ENCODE data around the gene PALD1. TPM values are rescaled to one million over a fixed set of nuclear protein-coding genes. Genes with fewer than 3 reads are reported as not detected.

PALD1 gene
- total RNA-seq, 1 donor from 2014 or later: 276 TPM

DNA sequence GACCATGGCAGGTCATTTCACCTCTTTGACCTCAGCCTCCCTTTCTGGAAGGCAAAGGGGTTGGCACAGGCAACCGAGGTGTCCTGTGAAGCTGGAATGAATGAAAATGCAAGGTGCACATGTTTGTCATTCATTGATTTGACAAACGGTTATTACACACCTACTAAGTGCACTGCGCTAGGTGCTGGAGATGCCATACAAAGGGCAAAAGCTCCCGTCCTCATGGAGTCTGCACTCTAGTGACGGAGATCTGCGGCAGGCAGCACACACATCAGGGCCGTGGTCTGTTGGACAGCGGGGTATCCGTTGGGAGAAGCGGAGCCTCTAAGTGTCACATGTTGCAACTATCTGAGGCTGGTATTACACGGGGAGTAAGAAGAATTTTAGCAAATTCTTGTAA, 79.7 kb downstream of the PALD1 start:
- no peak for DNase-seq

DNA sequence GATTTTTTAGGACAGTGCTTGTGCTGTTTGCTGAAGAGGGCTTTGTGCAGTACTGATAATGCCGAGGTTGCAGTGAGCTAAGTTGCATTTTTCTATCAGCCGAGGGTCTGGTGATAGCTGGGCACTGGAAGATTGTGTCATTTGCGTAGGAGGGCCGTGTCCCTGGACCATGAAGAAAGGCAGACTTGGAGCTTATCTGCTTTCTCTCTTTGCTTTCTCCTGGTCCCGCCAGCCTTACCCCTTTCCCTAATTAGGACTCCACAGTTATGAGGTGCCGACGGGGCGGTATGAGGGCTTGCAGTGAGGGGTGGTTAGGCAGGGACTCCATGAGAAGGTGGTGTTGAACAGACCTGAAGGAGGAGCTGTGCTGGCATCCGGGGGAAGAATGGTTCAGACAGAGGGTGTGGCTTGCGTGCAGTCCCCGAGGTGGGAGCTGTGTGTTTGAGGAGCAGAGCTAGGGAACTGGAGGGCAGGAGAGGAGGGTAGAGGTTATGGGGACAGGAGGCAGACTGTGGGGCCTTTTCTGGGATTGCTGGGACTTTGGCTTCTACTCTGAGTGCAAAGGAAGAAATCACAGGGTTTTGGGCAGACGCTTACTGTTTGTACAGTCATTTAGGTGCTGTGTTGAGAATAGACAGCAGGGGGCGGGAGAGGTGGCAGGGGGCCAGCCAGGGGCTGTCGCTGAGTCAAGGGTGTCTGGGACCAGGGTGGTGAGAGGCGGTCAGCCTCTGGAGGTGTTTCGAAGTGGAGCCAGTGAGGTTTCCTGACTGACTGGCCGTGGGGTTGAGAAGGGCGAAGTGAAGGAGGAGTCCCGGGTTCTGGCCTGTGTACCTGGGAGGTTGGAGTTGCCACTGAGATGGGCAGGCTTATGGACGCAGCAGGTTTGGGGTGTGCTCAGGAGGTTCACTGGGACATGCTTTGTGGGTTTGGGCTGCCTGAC, 80.6 kb downstream of the PALD1 start:
- DNase-seq: peak; percentile 41

DNA sequence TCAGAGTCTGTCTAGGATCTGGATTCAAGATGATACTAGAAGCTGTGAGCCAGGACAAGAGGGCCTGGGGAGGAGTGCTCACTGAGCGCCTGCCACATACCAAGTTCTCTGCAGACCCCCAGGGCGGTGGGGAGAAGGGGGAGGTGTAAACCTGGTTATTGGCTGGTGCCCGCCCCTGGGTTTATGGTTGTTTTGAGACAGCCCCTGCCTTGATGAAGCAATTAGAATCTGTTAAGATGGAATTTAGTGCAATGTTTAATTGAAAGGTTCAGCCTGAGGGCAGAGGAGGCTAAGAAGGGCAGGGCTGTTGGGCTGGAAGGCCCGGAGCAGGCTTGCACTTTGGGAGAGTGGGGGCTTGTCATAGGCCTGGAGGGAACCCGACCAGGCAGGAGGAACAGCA, 81.3 kb downstream of the PALD1 start:
- no peak for DNase-seq

DNA sequence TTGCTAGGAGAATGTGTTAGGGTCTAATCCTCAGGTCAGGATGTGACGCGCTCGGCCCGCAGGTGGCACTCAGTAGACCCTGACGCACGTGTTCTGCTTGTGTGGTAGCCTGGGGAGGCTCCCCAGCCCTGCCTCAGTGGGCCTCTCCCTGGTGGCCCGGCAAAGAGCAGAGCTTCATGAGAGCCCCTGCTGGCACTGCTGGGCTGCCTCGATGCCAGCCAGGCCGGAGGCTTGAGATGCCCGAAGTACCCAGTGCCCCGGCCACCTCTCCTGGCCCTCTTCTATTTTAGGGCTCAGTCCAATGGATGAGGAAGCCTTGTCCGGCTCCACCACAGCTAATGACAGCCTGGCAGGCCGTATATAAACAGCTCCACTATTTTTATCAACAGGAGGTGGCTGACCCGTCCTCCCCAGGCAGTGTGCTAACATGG, 82.0 kb downstream of the PALD1 start:
- no peak for DNase-seq

DNA sequence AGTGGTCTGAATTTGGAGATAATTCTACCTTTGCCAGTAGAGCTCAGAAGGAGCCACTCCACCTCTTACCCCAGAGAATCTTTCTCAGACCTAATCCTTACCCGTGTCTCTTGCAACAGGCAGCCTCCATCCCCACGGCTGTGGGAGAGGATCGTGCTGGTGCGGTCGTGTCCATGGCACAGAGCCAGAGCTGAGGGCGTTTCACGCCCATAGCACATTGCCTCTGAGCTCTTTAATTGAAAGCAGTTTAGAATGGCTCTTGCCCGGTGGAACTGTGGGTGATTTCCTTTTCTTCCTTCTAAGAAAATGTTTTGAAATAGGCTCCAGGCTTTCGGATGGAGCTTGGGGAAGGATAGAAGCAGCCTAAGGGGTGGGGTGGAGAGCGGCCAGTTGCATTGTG, 82.5 kb downstream of the PALD1 start:
- no peak for DNase-seq

DNA sequence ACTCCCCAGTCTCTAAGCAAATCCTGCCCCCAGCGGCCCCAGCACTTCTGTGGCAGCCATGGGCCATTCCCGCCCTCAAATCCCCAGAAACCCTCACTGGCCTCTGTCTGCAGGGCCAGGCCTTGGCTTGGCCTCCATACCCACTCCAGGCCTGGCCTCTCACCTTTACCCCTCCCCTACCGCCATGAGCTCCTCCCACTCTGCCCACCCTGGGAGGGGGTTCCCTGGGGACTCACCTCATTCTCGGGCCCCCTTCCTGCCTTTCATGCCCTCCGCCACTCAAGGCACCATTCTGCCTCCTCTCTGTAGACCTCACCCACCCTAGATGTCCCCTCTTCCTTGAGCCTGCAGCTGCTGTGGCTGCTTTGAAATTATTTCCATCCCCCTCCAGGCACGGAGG, 83.0 kb downstream of the PALD1 start:
- DNase-seq: no peak

DNA sequence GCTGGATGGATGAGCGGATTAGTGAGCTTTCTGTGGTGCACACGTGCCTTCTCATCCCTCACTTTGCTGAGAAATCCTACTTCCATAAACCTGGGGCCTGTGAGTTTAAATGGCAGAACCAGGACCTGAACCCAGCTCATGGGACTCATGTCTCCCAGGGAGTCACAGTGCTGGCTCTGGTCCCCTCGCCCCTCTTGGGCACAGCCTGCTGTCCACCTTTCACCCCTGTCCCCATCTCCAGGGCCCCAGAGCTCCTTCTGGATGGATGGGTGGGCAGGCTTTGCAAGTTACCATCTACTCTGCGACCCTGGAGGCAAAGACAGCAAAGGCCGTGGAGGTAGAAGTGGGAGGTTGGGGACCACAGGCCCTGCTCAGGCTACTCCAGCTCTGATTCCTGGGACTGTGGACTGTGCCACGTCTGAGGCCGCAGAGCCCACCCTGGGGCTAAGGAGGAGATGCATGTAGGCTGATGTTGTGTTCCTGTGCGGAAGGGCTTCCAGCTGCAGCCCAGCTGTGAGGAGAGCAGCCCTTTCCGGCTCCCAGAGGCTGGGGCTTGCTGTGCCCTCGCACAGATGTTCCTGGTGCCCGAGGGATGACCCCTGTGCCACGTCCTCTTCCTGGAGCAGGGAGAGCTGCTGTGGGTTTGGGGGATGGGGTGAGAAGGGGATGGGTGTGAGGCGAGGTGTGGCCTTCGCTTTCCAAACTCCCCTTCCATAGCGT, 83.6 kb downstream of the PALD1 start:
- DNase-seq: no peak

DNA sequence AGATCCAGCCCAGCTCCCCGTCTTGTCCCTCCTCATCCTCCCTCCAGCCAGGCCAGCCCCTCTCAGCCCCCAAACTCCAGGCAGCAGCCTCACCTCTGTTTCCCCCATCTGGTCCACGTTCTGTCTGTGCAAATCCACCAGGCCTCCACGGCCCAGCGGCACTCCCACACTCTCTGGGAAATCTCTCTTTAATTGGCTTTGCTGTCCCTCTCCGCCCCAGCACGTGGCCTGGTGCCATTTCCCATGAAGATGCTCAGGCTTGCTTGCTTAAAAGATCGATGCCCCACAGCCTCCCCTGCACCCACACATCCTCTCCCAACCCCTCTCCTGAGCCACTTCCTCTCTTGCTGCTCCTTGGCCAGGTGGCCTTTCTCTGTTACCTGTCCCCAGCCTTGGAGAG, 84.7 kb downstream of the PALD1 start:
- no peak for DNase-seq

DNA sequence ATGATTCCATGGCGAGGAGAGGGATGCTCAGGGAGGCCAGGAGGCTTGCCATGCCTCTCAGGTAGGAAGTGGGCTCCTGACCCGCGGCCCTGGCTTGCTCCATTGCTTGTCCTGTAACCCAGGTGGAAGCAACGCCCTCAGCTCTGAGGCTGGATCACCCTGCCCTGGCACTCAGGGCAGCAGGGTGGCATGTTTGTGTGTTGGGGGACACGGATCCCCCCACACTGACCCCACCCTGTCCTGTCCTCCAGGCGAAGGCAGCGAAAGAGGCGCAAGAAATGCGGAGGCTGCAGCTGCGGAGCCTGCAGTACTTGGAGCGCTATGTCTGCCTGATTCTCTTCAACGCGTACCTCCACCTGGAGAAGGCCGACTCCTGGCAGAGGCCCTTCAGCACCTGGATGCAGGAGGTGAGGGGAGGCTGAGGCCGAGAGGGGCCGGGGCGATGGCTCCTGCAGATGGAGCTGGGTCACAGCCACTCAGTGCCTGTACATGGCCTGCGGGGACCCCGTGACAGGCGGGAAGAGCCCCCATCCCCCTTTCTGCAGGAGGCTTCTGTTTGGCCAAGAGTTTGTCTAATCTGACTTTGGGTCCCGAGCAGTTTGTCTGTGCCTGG, 85.7 kb downstream of the PALD1 start:
- no peak for DNase-seq

DNA sequence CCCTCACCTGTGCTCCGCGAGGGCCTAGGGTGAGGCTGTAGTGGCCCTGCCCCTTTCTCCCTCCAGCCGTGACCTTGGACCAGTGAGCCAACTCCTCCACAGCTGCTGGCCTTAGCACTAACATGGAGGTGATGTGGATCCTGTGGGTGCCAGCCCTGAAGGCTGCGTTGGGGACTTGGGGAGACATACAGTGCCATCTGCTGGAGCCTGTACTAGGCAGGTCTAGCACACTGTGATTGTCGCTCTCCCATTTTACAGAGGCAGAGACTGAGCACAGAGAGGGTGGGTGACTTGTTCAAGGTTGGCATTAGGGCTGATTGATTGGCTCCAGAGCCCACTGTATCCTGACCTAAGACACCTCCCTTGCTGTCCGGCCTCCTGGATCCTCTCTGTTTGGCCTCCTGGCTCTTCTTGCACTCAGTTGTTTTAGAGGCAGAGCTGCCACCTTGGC, 86.4 kb downstream of the PALD1 start:
- DNase-seq: no peak

DNA sequence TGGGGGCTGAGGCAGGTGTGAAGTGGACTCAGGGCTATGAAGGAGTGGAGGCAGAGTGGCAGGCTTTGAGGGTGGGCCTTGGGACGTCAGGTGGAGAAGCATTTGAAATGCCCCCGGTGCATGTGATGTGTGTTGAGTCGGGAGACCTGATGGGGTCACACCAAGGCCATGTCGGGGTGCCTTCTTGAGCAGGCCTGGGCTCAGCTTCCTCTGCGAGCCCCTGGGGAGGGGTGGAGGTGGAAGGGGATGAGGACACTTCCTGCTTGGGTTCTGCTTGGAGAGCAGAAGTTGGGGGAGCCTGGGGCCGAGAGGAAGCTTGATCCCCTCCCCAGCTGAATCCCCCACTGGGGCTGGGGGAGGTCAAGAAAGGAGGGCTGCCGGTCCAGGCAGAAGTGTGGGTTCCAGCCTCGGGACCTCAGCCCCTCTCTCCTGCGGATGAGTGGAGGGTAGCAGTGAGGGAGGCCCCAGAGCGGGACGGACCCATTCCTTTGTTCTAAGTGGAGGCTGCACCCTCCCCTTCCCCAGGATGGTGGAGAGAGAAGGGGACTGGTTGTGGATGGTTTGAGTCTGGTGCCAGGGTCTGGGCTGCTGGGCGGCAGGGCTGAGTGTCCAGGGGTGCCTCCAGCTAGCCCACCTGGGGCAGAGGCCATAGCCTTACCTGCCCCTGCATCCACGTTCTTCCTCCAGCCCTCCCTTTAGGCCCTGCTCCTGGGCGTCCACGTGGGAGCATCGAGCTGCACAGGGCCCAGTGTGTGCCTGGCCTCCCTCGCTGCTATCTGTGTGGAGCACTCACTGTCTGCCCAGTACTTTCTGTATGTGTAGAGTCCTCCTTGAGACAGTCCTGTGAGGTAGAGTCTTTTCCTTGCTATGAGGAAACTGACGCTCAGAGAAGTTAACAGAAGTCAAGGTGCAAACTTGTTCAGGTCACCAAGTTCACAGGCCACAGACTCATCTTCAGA, 87.3 kb downstream of the PALD1 start:
- no peak for DNase-seq

DNA sequence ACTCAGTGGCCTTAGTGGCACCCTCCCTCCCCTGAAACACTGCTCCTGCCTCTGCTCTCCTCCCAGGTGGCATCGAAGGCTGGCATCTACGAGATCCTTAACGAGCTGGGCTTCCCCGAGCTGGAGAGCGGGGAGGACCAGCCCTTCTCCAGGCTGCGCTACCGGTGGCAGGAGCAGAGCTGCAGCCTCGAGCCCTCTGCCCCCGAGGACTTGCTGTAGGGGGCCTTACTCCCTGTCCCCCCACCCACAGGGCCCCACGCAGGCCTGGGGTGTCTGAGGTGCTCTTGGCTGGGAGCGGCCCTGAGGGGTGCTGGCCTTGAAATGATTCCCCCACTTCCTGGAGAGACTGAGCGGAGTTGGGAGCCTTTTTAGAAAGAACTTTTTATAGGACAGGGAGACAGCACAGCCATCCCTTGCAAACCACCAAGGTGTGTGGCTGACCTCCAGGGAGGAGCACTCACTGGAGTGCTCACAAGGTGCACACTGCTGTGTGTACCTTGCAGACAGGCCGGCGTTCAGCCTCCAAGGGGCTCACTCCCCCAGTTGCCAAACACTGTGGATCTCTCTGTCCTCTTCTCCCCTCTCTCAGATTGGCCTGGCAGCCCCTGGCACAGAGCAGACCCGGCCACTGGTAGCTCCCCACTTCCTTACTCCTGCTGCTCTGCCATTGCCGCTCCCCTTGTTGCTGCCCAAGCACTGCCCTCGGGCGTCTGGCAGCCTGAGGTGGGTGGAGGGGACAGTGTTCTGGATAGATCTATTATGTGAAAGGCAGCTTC, 88.1 kb downstream of the PALD1 start:
- no peak for DNase-seq

DNA sequence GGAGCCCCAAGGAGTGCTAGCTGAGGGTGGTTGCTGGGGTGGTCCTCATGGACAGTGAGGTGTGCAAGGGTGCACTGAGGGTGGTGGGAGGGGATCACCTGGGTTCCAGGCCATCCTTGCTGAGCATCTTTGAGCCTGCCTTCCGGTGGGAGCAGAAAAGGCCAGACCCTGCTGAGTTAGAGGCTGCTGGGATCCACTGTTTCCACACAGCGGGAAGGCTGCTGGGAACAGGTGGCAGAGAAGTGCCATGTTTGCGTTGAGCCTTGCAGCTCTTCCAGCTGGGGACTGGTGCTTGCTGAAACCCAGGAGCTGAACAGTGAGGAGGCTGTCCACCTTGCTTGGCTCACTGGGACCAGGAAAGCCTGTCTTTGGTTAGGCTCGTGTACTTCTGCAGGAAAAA, 89.0 kb downstream of the PALD1 start:
- DNase-seq: no peak

DNA sequence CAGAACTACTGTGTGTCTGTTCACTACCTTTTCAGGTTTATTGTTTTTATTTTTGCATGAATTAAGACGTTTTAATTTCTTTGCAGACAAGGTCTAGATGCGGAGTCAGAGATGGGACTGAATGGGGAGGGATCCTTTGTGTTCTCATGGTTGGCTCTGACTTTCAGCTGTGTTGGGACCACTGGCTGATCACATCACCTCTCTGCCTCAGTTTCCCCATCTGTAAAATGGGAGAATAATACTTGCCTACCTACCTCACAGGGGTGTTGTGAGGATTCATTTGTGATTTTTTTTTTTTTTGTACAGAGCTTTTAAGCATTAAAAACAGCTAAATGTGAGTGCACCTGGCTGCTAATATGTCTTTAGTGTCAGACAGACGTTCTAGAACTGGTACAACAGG, 89.5 kb downstream of the PALD1 start:
- no peak for DNase-seq

DNA sequence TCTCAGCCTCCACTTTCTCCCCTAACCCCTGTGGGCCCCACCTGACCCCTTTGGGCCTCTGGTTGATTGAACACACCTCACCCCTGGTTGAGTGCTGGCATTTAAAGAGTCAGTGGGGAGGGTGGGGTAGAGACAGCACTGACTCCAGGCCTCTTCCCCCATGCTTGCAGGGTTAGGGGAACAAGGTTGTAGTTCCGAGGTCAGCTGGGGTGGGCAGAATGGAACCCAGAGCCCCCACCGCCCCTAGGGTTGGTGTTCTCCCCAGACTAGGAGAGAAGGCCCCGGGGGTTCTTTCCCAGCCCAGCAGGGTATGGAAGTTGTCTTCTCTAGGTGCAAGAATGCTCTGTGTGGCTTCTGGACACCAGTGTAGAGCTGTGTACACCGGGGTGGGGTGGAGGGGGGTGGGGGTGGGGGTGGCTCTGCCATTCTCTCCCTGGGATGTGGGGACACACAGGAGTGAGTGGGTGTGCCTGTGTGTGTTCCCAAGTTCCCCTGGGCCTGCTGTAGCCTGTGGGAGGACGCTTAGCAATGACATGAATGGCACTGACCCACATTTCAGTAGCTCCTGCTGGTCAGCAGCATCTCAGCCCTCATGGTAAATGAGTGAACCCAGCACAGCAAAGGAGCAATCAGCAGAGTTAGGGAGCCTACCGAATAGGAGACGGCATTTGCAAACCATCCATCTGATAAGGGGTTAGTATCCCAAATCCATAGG, 90.4 kb downstream of the PALD1 start:
- no peak for DNase-seq

DNA sequence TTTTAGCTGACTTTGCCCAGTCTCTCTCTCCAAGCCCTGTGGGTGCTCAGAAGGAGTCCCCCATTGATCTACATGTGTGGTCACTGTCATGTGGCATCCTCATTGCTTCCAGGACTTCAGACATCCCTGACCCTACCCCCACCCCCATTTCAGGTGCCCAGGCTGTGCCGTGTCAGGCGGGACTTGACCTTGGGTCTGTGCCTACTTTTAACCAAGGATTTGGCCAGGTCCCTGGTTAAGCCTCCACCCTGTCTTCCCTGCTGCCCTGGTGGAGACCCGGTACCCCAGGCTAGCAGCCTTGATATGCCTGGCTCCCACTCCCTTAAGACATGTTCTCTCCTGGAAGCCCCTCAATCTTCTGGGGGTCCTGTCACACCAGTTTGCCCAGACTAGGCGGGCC, 92.7 kb downstream of the PALD1 start:
- no peak for DNase-seq

DNA sequence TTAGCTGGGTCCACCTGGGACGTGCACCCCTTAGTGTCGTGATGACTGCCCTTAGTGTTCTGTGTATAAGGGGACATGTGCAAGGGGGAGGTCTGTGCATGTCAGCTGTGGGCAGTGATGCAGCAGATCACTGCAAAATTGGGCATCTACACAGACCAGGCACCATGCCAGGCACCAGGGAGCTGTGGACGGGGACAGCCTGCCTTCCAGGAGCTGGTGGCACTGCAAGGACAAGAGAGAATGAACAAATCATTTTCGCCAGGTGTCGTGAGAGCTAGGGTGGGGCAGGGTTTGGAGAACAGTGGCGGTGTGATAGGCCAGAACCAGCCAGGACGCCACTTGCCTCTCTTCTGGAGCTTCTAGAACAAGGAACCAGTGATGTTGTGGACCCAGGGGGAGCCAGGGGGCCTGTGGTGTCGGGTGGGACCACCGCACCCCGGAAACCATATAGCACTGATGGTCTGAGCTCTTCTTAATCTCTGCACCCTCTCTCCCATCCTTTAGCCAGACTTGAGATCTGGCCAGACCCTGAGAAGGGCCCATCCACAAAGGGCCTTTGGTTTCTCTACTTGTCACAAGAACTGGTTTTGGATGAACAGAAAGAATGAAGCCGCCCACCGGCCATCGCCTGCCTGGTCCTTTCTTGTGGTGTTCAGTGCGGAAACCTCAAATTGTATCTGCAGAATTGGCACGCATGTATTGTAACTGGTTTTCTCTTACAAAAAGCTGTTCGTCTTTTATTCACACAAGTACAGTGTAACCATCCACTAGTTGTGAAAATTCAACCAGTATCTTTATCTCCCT, 93.3 kb downstream of the PALD1 start:
- no peak for DNase-seq

DNA sequence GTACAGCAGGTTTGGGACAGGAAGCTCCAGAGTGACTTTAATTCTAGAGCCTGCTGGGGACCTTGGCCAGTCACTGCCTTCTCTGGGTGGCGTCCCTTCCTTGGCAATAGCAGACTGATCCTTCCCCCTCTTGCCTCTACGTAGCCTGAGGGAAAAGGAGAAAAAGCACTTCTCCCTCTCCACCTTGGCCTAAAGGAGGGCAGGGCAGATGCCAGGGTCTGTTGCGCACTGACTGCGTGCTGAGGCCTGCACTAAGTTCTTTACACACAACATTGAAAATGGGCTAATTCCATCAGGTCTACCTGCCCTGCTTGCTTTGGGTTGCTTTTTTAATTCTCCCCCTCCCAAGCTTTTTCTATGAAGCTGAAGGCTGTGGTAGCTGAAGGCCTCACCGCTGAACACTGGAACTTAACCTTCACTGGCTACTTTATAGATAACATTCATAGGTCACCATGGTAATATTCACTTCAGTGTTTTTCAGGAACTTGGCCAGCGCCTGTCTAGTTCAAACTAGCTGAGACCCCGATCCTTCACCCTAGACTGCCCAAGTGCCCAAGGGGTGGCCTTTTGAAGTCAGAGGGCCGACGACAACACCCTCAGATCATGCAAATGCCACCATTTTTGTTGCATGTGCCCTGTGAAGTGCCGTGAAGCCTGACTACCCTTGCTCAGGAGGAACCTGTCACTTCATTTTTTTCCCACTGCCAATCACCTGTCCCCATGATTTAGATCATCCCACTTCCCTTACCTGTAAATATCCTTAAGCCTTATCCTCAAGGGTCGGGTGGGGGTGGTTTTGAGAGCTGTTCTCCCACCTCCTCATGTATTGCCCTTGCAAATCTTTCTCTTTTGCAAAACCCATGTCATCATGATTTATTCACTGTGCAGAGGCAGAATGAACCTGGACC, 95.3 kb downstream of the PALD1 start:
- no peak for DNase-seq

DNA sequence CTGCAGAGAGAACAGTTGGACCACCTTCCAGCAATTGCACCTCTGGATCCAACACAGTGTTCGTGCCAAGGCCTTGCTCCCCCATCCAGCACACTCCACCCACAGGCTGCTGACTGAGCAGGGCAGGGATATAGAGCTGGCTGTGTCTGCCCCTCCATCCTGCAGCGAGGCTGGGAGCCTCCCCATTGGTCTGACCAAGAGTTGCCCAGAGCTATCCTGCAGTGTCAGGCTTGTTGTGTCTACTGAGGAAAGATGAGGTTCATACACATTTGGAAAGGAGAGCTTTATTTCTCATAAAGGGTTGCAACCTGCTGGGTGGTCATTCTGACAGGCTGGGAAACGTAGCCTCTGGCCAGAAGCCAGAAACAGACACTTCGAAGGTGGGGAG, 96.9 kb downstream of the PALD1 start:
- DNase-seq: peak; percentile 13
